Measurements from ENCODE around the gene SRD5A1.

DNA sequence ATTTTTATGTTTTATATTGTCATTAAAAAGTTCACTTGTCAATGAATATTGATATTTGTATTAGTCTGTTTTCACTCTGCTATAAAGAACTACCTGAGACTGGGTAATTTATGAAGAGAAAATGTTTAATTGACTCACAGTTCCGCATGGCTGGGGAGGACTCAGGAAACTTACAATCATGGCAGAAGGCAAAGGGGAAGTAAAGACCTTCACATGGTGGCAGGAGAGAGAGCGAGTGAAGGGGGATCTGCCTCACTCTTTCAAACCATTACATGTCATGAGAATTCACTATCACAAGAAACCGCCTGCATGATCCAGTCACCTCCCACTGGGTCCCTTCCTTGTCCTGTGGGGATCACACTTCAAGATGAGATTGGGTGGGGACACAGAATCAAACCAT, 27.4 kb downstream of the SRD5A1 start:
- TF ChIP-seq SNAI2 (CRISPR knock-in tag; IDR thresholded peaks at IDR 0.05) (no peak), PATZ1 (CRISPR knock-in tag; IDR thresholded peaks at IDR 0.05; ENCODE audit: borderline replicate concordance) (no peak), CSDC2 (CRISPR knock-in tag; IDR thresholded peaks at IDR 0.05) (no peak), ZNF565 (CRISPR knock-in tag; conservative IDR thresholded peaks at IDR 0.05; ENCODE audit: low read depth) (no peak), ESRRG (CRISPR knock-in tag; IDR thresholded peaks at IDR 0.05) (no peak), TCF4 (CRISPR knock-in tag; IDR thresholded peaks at IDR 0.05; ENCODE audit: borderline replicate concordance) (no peak), BACH2 (CRISPR knock-in tag; IDR thresholded peaks at IDR 0.05; ENCODE audit: borderline replicate concordance) (no peak), POU6F1 (CRISPR knock-in tag; IDR thresholded peaks at IDR 0.05; ENCODE audit: borderline replicate concordance, low read depth) (no peak), RARB (CRISPR knock-in tag; IDR thresholded peaks at IDR 0.05) (no peak)
- TF ChIP-seq, protein P1, sequence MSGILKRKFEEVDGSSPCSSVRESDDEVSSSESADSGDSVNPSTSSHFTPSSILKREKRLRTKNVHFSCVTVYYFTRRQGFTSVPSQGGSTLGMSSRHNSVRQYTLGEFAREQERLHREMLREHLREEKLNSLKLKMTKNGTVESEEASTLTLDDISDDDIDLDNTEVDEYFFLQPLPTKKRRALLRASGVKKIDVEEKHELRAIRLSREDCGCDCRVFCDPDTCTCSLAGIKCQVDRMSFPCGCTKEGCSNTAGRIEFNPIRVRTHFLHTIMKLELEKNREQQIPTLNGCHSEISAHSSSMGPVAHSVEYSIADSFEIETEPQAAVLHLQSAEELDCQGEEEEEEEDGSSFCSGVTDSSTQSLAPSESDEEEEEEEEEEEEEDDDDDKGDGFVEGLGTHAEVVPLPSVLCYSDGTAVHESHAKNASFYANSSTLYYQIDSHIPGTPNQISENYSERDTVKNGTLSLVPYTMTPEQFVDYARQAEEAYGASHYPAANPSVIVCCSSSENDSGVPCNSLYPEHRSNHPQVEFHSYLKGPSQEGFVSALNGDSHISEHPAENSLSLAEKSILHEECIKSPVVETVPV (CRISPR knock-in tag; IDR thresholded peaks at IDR 0.05) = no peak

Measured in SK-N-SH treated with all-trans-retinoic acid at 6 μM for 48 hours (cell line).